Pancreas (tissue), 10 donors: Measurements from ENCODE around the gene LYZL1. TPM values are rescaled to one million over a fixed set of nuclear protein-coding genes. Genes with fewer than 3 reads are reported as not detected.

ENCODE experiments used
- ATAC-seq, 4 donors: fragments of 200-7000 bp; cut with Tn5 transposase; one replicate each; pipeline versions ENCODE4 v1.8.0 to v1.9.1; 2020; ENCODE audit warnings: mild to moderate bottlenecking in 4 of 4, moderate library complexity in 4 of 4
- DNase-seq, 6 donors: peaks; one replicate each; pipeline ENCODE4 v3.0.0-alpha.2; 2020
- FAIRE-seq: peaks from 2 replicates; lab custom pipeline; 2012; peaks lifted over from hg19 to GRCh38; lab: Jason Lieb, UNC
- H3K27ac ChIP-seq, 4 donors: fragments of 200-600 bp; sonication (generic); 1 replicate in 3 of 4; 2 replicates in 1 of 4; pipeline versions ENCODE4 v1.5.0 to v1.8.0; 2020
- H3K27me3 ChIP-seq, 4 donors: fragments of 200-600 bp; one replicate each; pipeline ENCODE4 v1.8.0; 2021
- H3K36me3 ChIP-seq, 3 donors: fragments of 200-600 bp; sonication (generic) in 1 of 3; one replicate each; pipeline versions ENCODE4 v1.5.0 to v1.8.0; 2020 to 2021
- H3K4me1 ChIP-seq, 3 donors: fragments of 200-600 bp; one replicate each; pipeline ENCODE4 v1.8.0; 2021
- H3K4me3 ChIP-seq, 4 donors: fragments of 200-600 bp; sonication (generic) in 2 of 4; one replicate each; pipeline versions ENCODE4 v1.5.0 to v1.8.0; 2020 to 2021
- H3K9me3 ChIP-seq, 4 donors: fragments of 200-600 bp; one replicate each; pipeline ENCODE4 v1.8.0; 2021
- WGBS, 2 donors: extraction: QIAGEN DNeasy Blood & Tissue Kit; methylation state at CpG; one replicate each; pipeline ENCODE4 v1.1.7; 2013; 5-methylcytosine and 5-hydroxymethylcytosine counted together
- intact Hi-C, 3 donors: fragments of 100-400 bp; cut with DNase I; formaldehyde crosslinking; loops; one replicate each; pipeline versions ENCODE4 v1.11.1 to v1.14.2; 2022
- polyA plus RNA-seq, 2 donors: library from polyadenylated mRNA; stranded (reverse); fragments of 200-250 nt; gene quantifications; one replicate each; pipeline ENCODE4 v1.2.3, GENCODE V29; 2013
- total RNA-seq, 6 donors: library from RNA; stranded (reverse); fragmentation: NEBNext Ultra II Directional in 4 of 6; extraction: Animal tissue kit (Norgen Biotek cat#: 25700) in 4 of 6; gene quantifications; one replicate each; pipeline versions ENCODE4 v1.2.1 to v1.2.4, GENCODE V29; 2021 to 2023
- TF ChIP-seq, protein P1 (sequence below), 4 donors: fragments of 200-600 bp; sonication (generic) in 3 of 4; IDR thresholded peaks; one replicate each; pipeline versions ENCODE4 v1.5.0 to v1.8.0; 2021; ENCODE audit warnings: antibody characterized with exemption in 4 of 4
- donor health status: healthy with polysubstance abuse.
- donor health status: DM: no; HTN: no; CAD: no; lungs with moderate emphysema.
- donor health status: DM: no; HTN: no; CAD: no.
- donor health status: control.
- donor health status: control.
- donor health status: Bipolar disorder and iron deficiency.
- donor health status: DM: yes; HTN: yes; CAD: no.
- donor health status: DM: no; HTN: no; CAD: no.
- donor health status: DM: no; HTN: no; CAD: no.
- donor health status: DM: yes; HTN: yes; CAD: no.

The LYZL1 gene
- total and polyA plus RNA-seq, 8 donors, result not detected

DNA sequence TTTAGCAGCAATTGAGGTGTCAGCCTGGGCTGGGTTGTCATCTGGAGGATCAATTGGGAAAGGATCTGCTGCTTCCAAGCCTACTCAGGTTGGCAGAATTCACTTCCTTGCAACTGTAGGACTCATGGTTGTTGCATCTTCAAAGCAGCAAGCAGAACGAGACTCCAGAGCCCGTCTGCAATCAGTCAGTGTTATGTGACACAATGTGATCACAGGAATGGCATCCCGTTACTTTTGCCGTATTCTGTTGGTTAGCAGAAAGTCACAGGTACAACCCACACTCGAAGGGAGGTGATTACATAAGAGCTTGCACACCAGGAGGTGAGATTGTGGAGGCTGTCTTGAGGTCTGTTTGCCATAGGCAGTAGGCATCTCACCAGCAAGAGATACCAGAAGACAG, 15.4 kb upstream of the LYZL1 start:
- 25 to 27% methylated on average over 5 of the region's 5 CpGs for WGBS, 2 donors
- no peaks in the 10 kb centered on the region for H3K9me3 ChIP-seq
- H3K4me3 ChIP-seq, result no peak overlapping the region
- intact Hi-C loops, result no loop called here
- no peak for DNase-seq
- no peaks in the 10 kb centered on the region for H3K36me3 ChIP-seq
- no peak overlapping the region for H3K27ac ChIP-seq
- TF ChIP-seq, protein P1, sequence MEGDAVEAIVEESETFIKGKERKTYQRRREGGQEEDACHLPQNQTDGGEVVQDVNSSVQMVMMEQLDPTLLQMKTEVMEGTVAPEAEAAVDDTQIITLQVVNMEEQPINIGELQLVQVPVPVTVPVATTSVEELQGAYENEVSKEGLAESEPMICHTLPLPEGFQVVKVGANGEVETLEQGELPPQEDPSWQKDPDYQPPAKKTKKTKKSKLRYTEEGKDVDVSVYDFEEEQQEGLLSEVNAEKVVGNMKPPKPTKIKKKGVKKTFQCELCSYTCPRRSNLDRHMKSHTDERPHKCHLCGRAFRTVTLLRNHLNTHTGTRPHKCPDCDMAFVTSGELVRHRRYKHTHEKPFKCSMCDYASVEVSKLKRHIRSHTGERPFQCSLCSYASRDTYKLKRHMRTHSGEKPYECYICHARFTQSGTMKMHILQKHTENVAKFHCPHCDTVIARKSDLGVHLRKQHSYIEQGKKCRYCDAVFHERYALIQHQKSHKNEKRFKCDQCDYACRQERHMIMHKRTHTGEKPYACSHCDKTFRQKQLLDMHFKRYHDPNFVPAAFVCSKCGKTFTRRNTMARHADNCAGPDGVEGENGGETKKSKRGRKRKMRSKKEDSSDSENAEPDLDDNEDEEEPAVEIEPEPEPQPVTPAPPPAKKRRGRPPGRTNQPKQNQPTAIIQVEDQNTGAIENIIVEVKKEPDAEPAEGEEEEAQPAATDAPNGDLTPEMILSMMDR (IDR thresholded peaks at IDR 0.05), result no peak
- no peak for ATAC-seq
- no peak for FAIRE-seq
- H3K4me1 ChIP-seq, result no peaks in the 10 kb centered on the region
- H3K27me3 ChIP-seq, result no peaks in the 10 kb centered on the region

DNA sequence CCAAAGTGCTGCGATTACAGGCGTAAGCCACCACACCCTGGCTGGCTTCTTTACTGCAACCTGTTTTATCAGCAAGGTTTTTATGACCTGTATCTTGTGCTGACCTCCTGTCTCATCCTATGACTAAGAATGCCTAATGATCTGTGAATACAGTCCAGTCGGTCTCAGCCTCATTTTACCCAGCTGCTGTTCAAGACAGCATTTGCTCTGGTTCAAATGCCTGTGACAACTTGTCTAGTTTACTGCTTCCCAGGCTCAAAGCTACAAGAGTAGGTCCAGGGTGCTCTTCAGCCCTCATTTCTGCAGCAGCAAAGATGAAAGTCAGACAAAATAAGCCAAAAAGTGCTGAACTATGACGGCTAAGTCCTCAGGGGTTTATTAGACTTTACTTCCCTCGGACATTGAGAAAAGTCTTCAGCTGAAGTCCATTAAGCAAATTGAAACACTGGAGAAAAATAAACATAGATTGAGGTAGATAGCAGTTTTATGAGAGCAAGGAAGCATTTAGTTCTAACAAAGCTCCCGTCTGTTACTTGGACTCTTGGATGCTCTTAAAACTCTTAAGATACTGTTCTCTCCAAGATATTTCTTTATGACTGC, 12.5 kb upstream of the LYZL1 start:
- WGBS, 2 donors, result 80% methylated on average over 6 of the region's 6 CpGs
- DNase-seq, result no peak
- intact Hi-C loops, result no loop called here

GRCh38 chr10:29277296-29277695, 11.6 kb upstream of the LYZL1 start:
- Histone ChIP-seq H3K4me3 (no peak overlapping the region), H3K27me3 (no peaks in the 10 kb centered on the region), H3K4me1 (no peaks in the 10 kb centered on the region), H3K36me3 (no peaks in the 10 kb centered on the region), H3K9me3 (no peaks in the 10 kb centered on the region), H3K27ac (no peak overlapping the region)
- WGBS, 2 donors, result 90 to 93% methylated on average over 4 of the region's 4 CpGs
- no peak for DNase-seq
- intact Hi-C loops, result no loop called here
- TF ChIP-seq, protein P1 (IDR thresholded peaks at IDR 0.05), result no peak
- FAIRE-seq, result no peak
- ATAC-seq, result no peak

More for the DNA sequence above, 12.5 kb upstream of the LYZL1 start:
- no peak for FAIRE-seq
- no peaks in the 10 kb centered on the region for H3K9me3 ChIP-seq
- no peak for ATAC-seq
- H3K4me1 ChIP-seq, result no peaks in the 10 kb centered on the region
- H3K36me3 ChIP-seq, result no peaks in the 10 kb centered on the region
- H3K27me3 ChIP-seq, result no peaks in the 10 kb centered on the region
- no peak overlapping the region for H3K27ac ChIP-seq
- H3K4me3 ChIP-seq, result no peak overlapping the region
- TF ChIP-seq, protein P1 (IDR thresholded peaks at IDR 0.05), result no peak

- Histone ChIP-seq H3K4me1 (no peaks in the 10 kb centered on the region), H3K9me3 (no peaks in the 10 kb centered on the region), H3K27me3 (no peaks in the 10 kb centered on the region), H3K27ac (no peak overlapping the region), H3K36me3 (no peaks in the 10 kb centered on the region), H3K4me3 (no peak overlapping the region)
- TF ChIP-seq, protein P1 (IDR thresholded peaks at IDR 0.05), result no peak
- intact Hi-C loops, result no loop called here
- FAIRE-seq (no peak), ATAC-seq (no peak), DNase-seq (no peak)
- WGBS, 2 donors, result 61 to 64% methylated on average over 12 of the region's 12 CpGs
Observed at GRCh38 chr10:29279779-29280487, 8.9 kb upstream of the LYZL1 start.

- H3K9me3 ChIP-seq, result no peaks in the 10 kb centered on the region
- no peak overlapping the region for H3K4me3 ChIP-seq
- ATAC-seq (no peak), DNase-seq (no peak), FAIRE-seq (no peak)
- no peaks in the 10 kb centered on the region for H3K4me1 ChIP-seq
- intact Hi-C loops, result no loop called here
- H3K27ac ChIP-seq, result no peak overlapping the region
- TF ChIP-seq, protein P1 (IDR thresholded peaks at IDR 0.05), result no peak
- WGBS, 2 donors, result 50 to 54% methylated on average over 3 of the region's 3 CpGs
- no peaks in the 10 kb centered on the region for H3K36me3 ChIP-seq
- no peaks in the 10 kb centered on the region for H3K27me3 ChIP-seq
Observed at GRCh38 chr10:29280488-29280840, 8.4 kb upstream of the LYZL1 start.
